ENCODE results near the gene MTM1. TPM values are rescaled to one million over a fixed set of nuclear protein-coding genes. Genes with fewer than 3 reads are reported as not detected.

MTM1 gene
- total and polyA plus RNA-seq, 9 donors = 4.0 to 5.9 (median 4.8) TPM

DNA sequence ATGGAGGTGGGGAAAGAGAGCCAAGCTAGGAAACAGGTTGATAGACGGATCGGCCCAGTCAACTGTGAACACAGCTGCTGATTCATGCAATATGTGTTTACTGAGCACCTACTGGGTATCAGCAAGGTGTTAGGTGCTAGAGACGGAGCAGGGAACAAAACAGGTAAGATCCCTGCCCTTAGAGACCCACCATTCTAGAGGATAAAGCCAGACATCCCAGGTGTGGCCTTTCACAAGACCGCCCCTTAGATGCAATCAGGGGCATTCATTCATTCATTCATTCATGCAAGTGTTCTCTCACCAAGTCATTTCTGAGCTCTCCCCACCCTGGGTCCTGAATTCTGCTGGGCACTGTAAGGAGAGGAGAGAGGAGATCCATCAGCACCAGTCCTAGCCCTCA lies 20.2 kb upstream of the MTM1 start:
- Histone ChIP-seq H3K27me3 (ENCODE audit: control insufficient read depth, insufficient read depth, low read length) (peaks cover 18% of the 10 kb centered on the region), H3K27ac (ENCODE audit: low read length) (peak overlapping the region; percentile 21), H3K4me3 (ENCODE audit: low read length) (no peak overlapping the region), H3K9me3 (replicated peaks; ENCODE audit: control insufficient read depth, low read depth, low read length) (no peaks in the 10 kb centered on the region), H3K4me1 (ENCODE audit: control insufficient read depth, insufficient read depth, low read length) (peaks cover 23% of the 10 kb centered on the region), H3K36me3 (ENCODE audit: control insufficient read depth, insufficient read depth, low read length) (no peaks in the 10 kb centered on the region)
- 48% methylated on average over 3 of the region's 4 CpGs for WGBS (ENCODE audit: insufficient coverage)
- no peak for DNase-seq

DNA sequence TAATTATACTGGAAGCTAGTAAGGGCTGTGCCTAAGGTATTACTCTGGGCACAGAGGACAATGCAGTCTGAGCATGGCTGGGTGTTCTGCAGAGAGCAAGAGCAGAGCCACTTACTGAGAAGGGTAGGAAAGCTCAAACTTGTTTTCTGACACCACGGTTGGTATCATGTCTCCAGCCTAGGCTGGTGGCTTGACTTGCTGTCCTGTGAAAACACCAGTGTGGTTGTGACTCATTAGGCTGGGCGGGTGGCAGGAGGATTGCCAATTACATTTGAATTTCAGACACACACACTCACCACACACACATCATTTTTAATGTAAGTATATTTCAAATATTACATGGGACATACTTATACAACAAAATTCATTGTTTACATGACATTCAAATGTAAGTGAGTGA lies 19.7 kb upstream of the MTM1 start:
- no peak for DNase-seq
- H3K36me3 ChIP-seq (ENCODE audit: control insufficient read depth, insufficient read depth, low read length) = no peaks in the 10 kb centered on the region
- no CpG with 5 or more reads among the region's 2 CpGs for WGBS (ENCODE audit: insufficient coverage)
- H3K4me3 ChIP-seq (ENCODE audit: low read length) = no peak overlapping the region
- no peak overlapping the region for H3K27ac ChIP-seq (ENCODE audit: low read length)
- H3K4me1 ChIP-seq (ENCODE audit: control insufficient read depth, insufficient read depth, low read length) = peaks cover 23% of the 10 kb centered on the region
- H3K9me3 ChIP-seq (replicated peaks; ENCODE audit: control insufficient read depth, low read depth, low read length) = no peaks in the 10 kb centered on the region
- H3K27me3 ChIP-seq (ENCODE audit: control insufficient read depth, insufficient read depth, low read length) = peaks cover 19% of the 10 kb centered on the region

DNA sequence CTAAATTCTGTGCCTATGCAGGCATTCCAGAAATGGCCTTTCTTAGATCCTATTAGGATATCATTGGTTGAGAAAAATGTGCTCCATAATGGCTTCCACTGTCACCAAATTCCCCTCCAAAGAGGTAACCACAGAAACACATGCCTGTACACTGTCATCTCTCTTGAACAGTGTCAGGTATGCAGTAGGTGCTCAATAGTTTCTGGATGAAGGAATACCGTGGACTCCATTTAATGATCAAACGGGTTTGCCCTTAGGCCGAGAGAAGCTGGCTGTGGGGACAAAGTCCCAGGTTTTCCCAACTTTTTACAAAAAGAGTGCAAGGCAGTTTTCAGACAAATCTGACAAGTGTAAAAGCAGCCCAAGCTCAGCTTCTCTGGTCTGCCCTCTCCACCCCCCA lies 16.5 kb upstream of the MTM1 start:
- Histone ChIP-seq H3K27ac (ENCODE audit: low read length) (no peak overlapping the region), H3K9me3 (replicated peaks; ENCODE audit: control insufficient read depth, low read depth, low read length) (no peaks in the 10 kb centered on the region), H3K27me3 (ENCODE audit: control insufficient read depth, insufficient read depth, low read length) (peaks cover 13% of the 10 kb centered on the region), H3K4me3 (ENCODE audit: low read length) (no peak overlapping the region), H3K36me3 (ENCODE audit: control insufficient read depth, insufficient read depth, low read length) (no peaks in the 10 kb centered on the region), H3K4me1 (ENCODE audit: control insufficient read depth, insufficient read depth, low read length) (peaks cover 17% of the 10 kb centered on the region)
- no peak for DNase-seq
- WGBS (ENCODE audit: insufficient coverage) = 86% methylated on average over 3 of the region's 3 CpGs

- Histone ChIP-seq H3K4me3 (ENCODE audit: low read length) (no peak overlapping the region), H3K27ac (ENCODE audit: low read length) (no peak overlapping the region), H3K9me3 (replicated peaks; ENCODE audit: control insufficient read depth, low read depth, low read length) (no peaks in the 10 kb centered on the region), H3K27me3 (ENCODE audit: control insufficient read depth, insufficient read depth, low read length) (peaks cover 4% of the 10 kb centered on the region), H3K4me1 (ENCODE audit: control insufficient read depth, insufficient read depth, low read length) (no peaks in the 10 kb centered on the region), H3K36me3 (ENCODE audit: control insufficient read depth, insufficient read depth, low read length) (no peaks in the 10 kb centered on the region)
- 25% methylated on average over 1 of the region's 7 CpGs for WGBS (ENCODE audit: insufficient coverage)
- no peak for DNase-seq
Observed at GRCh38 chrX:150558424-150558823, 10.0 kb upstream of the MTM1 start.

- no peaks in the 10 kb centered on the region for H3K36me3 ChIP-seq (ENCODE audit: control insufficient read depth, insufficient read depth, low read length)
- no peak overlapping the region for H3K27ac ChIP-seq (ENCODE audit: low read length)
- H3K4me1 ChIP-seq (ENCODE audit: control insufficient read depth, insufficient read depth, low read length) = peaks cover 7% of the 10 kb centered on the region
- no peak overlapping the region for H3K4me3 ChIP-seq (ENCODE audit: low read length)
- no peaks in the 10 kb centered on the region for H3K9me3 ChIP-seq (replicated peaks; ENCODE audit: control insufficient read depth, low read depth, low read length)
- DNase-seq = no peak
- peaks cover 8% of the 10 kb centered on the region for H3K27me3 ChIP-seq (ENCODE audit: control insufficient read depth, insufficient read depth, low read length)
- WGBS (ENCODE audit: insufficient coverage) = no CpG with 5 or more reads among the region's 3 CpGs
Observed at GRCh38 chrX:150564838-150565237, 3.6 kb upstream of the MTM1 start.

- Histone ChIP-seq H3K36me3 (ENCODE audit: control insufficient read depth, insufficient read depth, low read length) (no peaks in the 10 kb centered on the region), H3K4me1 (ENCODE audit: control insufficient read depth, insufficient read depth, low read length) (peaks cover 7% of the 10 kb centered on the region), H3K9me3 (replicated peaks; ENCODE audit: control insufficient read depth, low read depth, low read length) (no peaks in the 10 kb centered on the region), H3K4me3 (ENCODE audit: low read length) (no peak overlapping the region), H3K27ac (ENCODE audit: low read length) (no peak overlapping the region), H3K27me3 (ENCODE audit: control insufficient read depth, insufficient read depth, low read length) (peaks cover 5% of the 10 kb centered on the region)
- whole genome bisulfite sequencing (ENCODE audit: insufficient coverage) = 50% methylated on average over 2 of the region's 5 CpGs
- DNase-seq = no peak
Observed at GRCh38 chrX:150565551-150565950, 2.9 kb upstream of the MTM1 start.

GRCh38 chrX:150566734-150567182 lies 1.7 kb upstream of the MTM1 start:
- no peaks in the 10 kb centered on the region for H3K36me3 ChIP-seq (ENCODE audit: control insufficient read depth, insufficient read depth, low read length)
- peak; percentile 48 for DNase-seq
- 24% methylated on average over 3 of the region's 3 CpGs for WGBS (ENCODE audit: insufficient coverage)
- peaks cover 7% of the 10 kb centered on the region for H3K4me1 ChIP-seq (ENCODE audit: control insufficient read depth, insufficient read depth, low read length)
- H3K4me3 ChIP-seq (ENCODE audit: low read length) = no peak overlapping the region
- H3K27ac ChIP-seq (ENCODE audit: low read length) = no peak overlapping the region
- peaks cover 7% of the 10 kb centered on the region for H3K27me3 ChIP-seq (ENCODE audit: control insufficient read depth, insufficient read depth, low read length)
- H3K9me3 ChIP-seq (replicated peaks; ENCODE audit: control insufficient read depth, low read depth, low read length) = no peaks in the 10 kb centered on the region

DNA sequence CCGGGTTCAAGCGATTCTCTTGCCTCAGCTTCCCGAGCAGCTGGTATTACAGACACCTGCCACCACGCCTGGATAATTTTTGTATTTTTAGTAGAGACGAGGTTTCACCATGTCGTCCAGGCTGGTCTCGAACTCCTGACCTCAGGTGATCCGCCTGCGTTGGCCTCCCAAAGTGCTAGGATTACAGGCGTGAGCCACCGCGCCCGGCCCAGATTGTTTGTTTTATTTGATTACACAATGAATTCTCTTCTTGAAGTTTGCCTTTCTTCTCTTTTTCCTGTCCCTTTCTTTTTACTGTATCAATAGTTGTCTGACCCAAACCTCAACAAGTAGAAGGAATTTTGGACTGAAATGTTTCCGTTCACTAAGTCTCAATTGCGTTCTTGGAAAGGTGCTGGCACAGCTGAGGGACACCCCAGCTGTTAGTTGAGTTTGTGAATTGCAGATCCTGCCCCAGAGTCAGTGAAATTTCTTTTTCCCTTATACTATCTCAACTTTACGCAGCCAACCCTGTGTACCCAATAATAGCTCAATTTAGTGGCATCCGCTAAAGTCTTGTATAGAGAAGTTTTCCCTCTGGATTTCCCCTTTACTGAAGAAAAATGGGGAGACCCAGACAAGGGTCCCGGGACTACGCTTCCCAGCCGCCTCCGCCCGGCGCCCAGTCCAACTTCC lies 639 bp upstream of the MTM1 start:
- 56% methylated on average over 10 of the region's 23 CpGs for WGBS (ENCODE audit: insufficient coverage)
- peak overlapping the region; percentile 8 for H3K4me3 ChIP-seq (ENCODE audit: low read length)
- peak overlapping the region; percentile 42 for H3K27ac ChIP-seq (ENCODE audit: low read length)
- DNase-seq = peak; percentile 43
- H3K36me3 ChIP-seq (ENCODE audit: control insufficient read depth, insufficient read depth, low read length) = no peaks in the 10 kb centered on the region
- H3K9me3 ChIP-seq (replicated peaks; ENCODE audit: control insufficient read depth, low read depth, low read length) = no peaks in the 10 kb centered on the region
- H3K27me3 ChIP-seq (ENCODE audit: control insufficient read depth, insufficient read depth, low read length) = peaks cover 7% of the 10 kb centered on the region
- H3K4me1 ChIP-seq (ENCODE audit: control insufficient read depth, insufficient read depth, low read length) = peaks cover 7% of the 10 kb centered on the region

GRCh38 chrX:150569155-150569477 lies 695 bp downstream of the MTM1 start:
- no peaks in the 10 kb centered on the region for H3K36me3 ChIP-seq (ENCODE audit: control insufficient read depth, insufficient read depth, low read length)
- H3K27ac ChIP-seq (ENCODE audit: low read length) = peak overlapping the region; percentile 42
- H3K4me3 ChIP-seq (ENCODE audit: low read length) = peak overlapping the region; percentile 72
- H3K4me1 ChIP-seq (ENCODE audit: control insufficient read depth, insufficient read depth, low read length) = peaks cover 7% of the 10 kb centered on the region
- peaks cover 10% of the 10 kb centered on the region for H3K27me3 ChIP-seq (ENCODE audit: control insufficient read depth, insufficient read depth, low read length)
- no peaks in the 10 kb centered on the region for H3K9me3 ChIP-seq (replicated peaks; ENCODE audit: control insufficient read depth, low read depth, low read length)
- peak; percentile 47 for DNase-seq
- 53% methylated on average over 9 of the region's 17 CpGs for WGBS (ENCODE audit: insufficient coverage)

DNA sequence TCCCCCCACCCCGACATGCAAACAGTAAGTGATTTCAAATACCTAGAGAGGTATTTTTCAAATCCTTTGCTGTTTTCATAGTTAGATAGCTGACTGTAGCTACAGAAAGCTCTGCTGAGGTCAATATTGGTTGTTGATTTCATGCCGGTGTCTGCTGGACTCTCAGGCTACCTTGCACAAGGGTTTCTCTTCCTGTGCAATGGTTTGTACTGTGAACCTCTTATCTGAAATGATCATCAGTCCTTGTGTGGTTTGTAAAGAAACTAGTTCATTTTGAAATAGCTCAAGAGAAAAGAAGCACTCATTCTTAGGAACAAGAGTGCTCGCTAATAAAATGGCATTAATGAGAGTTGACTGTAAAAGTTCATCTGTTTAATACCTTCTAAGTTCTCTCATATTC lies 2.1 kb downstream of the MTM1 start:
- Histone ChIP-seq H3K4me1 (ENCODE audit: control insufficient read depth, insufficient read depth, low read length) (peaks cover 7% of the 10 kb centered on the region), H3K9me3 (replicated peaks; ENCODE audit: control insufficient read depth, low read depth, low read length) (no peaks in the 10 kb centered on the region), H3K4me3 (ENCODE audit: low read length) (no peak overlapping the region), H3K27me3 (ENCODE audit: control insufficient read depth, insufficient read depth, low read length) (peaks cover 12% of the 10 kb centered on the region), H3K27ac (ENCODE audit: low read length) (no peak overlapping the region), H3K36me3 (ENCODE audit: control insufficient read depth, insufficient read depth, low read length) (no peaks in the 10 kb centered on the region)
- DNase-seq = no peak
- 100% methylated on average over 1 of the region's 3 CpGs for WGBS (ENCODE audit: insufficient coverage)

DNA sequence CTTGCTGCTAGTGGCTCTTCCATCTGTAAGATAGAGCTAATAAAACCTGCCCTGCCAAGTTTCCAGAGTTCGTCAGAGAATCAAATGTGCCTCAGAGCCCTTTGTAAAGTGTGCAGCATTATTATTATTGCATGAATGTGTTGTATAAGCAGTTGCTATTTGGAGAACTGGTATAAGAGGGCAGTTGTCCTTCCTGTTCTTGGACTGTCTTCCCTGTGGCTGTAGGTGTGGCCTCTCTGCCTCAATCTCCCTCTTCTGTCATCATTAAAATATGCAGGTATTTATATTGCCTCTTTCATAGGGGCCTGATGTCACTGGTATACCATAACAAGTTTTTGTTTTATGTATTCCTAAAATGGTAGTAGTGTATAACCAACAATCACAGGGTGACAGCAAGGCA lies 3.8 kb downstream of the MTM1 start:
- H3K9me3 ChIP-seq (replicated peaks; ENCODE audit: control insufficient read depth, low read depth, low read length) = no peaks in the 10 kb centered on the region
- peaks cover 9% of the 10 kb centered on the region for H3K27me3 ChIP-seq (ENCODE audit: control insufficient read depth, insufficient read depth, low read length)
- no peaks in the 10 kb centered on the region for H3K4me1 ChIP-seq (ENCODE audit: control insufficient read depth, insufficient read depth, low read length)
- no peak overlapping the region for H3K27ac ChIP-seq (ENCODE audit: low read length)
- 60% methylated on average over 1 of the region's 1 CpG for WGBS (ENCODE audit: insufficient coverage)
- no peaks in the 10 kb centered on the region for H3K36me3 ChIP-seq (ENCODE audit: control insufficient read depth, insufficient read depth, low read length)
- DNase-seq = no peak
- no peak overlapping the region for H3K4me3 ChIP-seq (ENCODE audit: low read length)
